Neural progenitor cell (in vitro differentiated cells): ENCODE results near the gene OTUD4.

Experiments
- EZH2 ChIP-seq: fragments of 200-600 bp; sonication (generic); IDR thresholded peaks from 2 replicates; pipeline ENCODE4 v1.6.1; 2017; ENCODE audit warnings: antibody characterized with exemption, mild to moderate bottlenecking, moderate library complexity
- EZH2phosphoT487 ChIP-seq: fragments of 200-600 bp; sonication (generic); IDR thresholded peaks from 2 replicates; pipeline ENCODE4 v1.6.1; 2017; ENCODE audit warnings: antibody characterized with exemption
- TF ChIP-seq, protein P1 (sequence below): fragments of 200-600 bp; sonication (generic); IDR thresholded peaks from 2 replicates; pipeline ENCODE4 v1.5.1; 2017; ENCODE audit warnings: antibody characterized with exemption, mild to moderate bottlenecking

DNA sequence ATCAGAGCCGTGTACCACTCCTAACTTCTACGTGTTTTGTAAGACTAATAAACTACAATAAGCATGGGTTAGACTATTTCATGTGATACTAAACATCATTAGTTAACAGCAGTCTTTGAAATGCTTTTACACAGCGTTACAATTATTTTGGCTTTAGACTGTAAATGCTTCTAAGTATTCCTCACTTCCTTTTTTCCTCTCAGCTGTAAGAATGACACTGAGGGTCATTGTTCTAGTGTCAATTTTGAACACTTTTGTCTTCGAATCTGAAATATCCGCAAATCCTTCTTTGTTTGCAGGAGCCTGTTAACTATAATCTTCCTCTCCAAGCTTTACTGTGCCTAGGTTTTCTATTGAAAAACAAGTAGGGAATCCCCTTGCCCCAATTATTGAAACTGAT lies 80.7 kb downstream of the OTUD4 start:
- TF ChIP-seq, protein P1, sequence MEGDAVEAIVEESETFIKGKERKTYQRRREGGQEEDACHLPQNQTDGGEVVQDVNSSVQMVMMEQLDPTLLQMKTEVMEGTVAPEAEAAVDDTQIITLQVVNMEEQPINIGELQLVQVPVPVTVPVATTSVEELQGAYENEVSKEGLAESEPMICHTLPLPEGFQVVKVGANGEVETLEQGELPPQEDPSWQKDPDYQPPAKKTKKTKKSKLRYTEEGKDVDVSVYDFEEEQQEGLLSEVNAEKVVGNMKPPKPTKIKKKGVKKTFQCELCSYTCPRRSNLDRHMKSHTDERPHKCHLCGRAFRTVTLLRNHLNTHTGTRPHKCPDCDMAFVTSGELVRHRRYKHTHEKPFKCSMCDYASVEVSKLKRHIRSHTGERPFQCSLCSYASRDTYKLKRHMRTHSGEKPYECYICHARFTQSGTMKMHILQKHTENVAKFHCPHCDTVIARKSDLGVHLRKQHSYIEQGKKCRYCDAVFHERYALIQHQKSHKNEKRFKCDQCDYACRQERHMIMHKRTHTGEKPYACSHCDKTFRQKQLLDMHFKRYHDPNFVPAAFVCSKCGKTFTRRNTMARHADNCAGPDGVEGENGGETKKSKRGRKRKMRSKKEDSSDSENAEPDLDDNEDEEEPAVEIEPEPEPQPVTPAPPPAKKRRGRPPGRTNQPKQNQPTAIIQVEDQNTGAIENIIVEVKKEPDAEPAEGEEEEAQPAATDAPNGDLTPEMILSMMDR = no peak
- TF ChIP-seq EZH2 (no peak), EZH2phosphoT487 (no peak)
